ENCODE results near the gene ASMT.

Gene ASMT

GRCh38 chrX:1595711-1596060, 19.2 kb upstream of the ASMT start:
- DNase-seq = peak in 4 of 42 donors; percentile 2 to 20 (median 13)
- intact Hi-C loops (cut with DNase I) = no loop called here

- intact Hi-C loops (cut with DNase I) = no loop called here
- peak in 5 of 42 donors; percentile 5 to 24 (median 8) for DNase-seq
Measured at GRCh38 chrX:1596676-1597344, 18.0 kb upstream of the ASMT start.

GRCh38 chrX:1597345-1598020, 17.4 kb upstream of the ASMT start:
- DNase-seq = peak in 6 of 42 donors; percentile 5 to 31 (median 22)
- intact Hi-C loops (cut with DNase I) = no loop called here

GRCh38 chrX:1598021-1598875, 16.6 kb upstream of the ASMT start:
- peak in 7 of 42 donors; percentile 6 to 33 (median 23) for DNase-seq

GRCh38 chrX:1598876-1599790, 15.7 kb upstream of the ASMT start:
- peak in 7 of 42 donors; percentile 3 to 30 (median 13) for DNase-seq
- intact Hi-C loops (cut with DNase I) = no loop called here

More at GRCh38 chrX:1598021-1598875, 16.6 kb upstream of the ASMT start:
- intact Hi-C loops (cut with DNase I) = no loop called here

GRCh38 chrX:1599791-1600405, 15.0 kb upstream of the ASMT start:
- intact Hi-C loops (cut with DNase I) = no loop called here
- DNase-seq = peak in 6 of 42 donors; percentile 6 to 36 (median 18)

- DNase-seq = peak in 8 of 42 donors; percentile 4 to 34 (median 24)
- intact Hi-C loops (cut with DNase I) = no loop called here
Measured at GRCh38 chrX:1600406-1601050, 14.3 kb upstream of the ASMT start.

- DNase-seq = peak in 8 of 42 donors; percentile 1 to 37 (median 19)
- intact Hi-C loops (cut with DNase I) = no loop called here
Measured at GRCh38 chrX:1601051-1601767, 13.7 kb upstream of the ASMT start.

- intact Hi-C loops (cut with DNase I) = no loop called here
- peak in 5 of 42 donors; percentile 0 to 20 (median 14) for DNase-seq
Measured at GRCh38 chrX:1601768-1602085, 13.1 kb upstream of the ASMT start.

- DNase-seq = peak in 2 of 42 donors; percentile 13 to 25
- intact Hi-C loops (cut with DNase I) = no loop called here
Measured at GRCh38 chrX:1602299-1602698, 12.6 kb upstream of the ASMT start.

GRCh38 chrX:1606496-1606895, 8.4 kb upstream of the ASMT start:
- DNase-seq = peak in 17 of 42 donors; percentile 14 to 67 (median 39)
- intact Hi-C loops (cut with DNase I) = no loop called here

GRCh38 chrX:1609311-1609710, 5.5 kb upstream of the ASMT start:
- DNase-seq = no peak
- intact Hi-C loops (cut with DNase I) = no loop called here

GRCh38 chrX:1609762-1610161, 5.1 kb upstream of the ASMT start:
- intact Hi-C loops (cut with DNase I) = no loop called here
- no peak for DNase-seq

- intact Hi-C loops (cut with DNase I) = no loop called here
- DNase-seq = no peak
Measured at GRCh38 chrX:1610166-1610565, 4.7 kb upstream of the ASMT start.

GRCh38 chrX:1610736-1611135, 4.1 kb upstream of the ASMT start:
- DNase-seq = no peak
- intact Hi-C loops (cut with DNase I) = no loop called here

GRCh38 chrX:1612641-1613286, 2.1 kb upstream of the ASMT start:
- no peak for DNase-seq
- intact Hi-C loops (cut with DNase I) = no loop called here

GRCh38 chrX:1618689-1619088, 3.8 kb downstream of the ASMT start:
- DNase-seq = no peak
- intact Hi-C loops (cut with DNase I) = no loop called here

Measured in head of caudate nucleus (tissue), 42 donors.